Hindlimb muscle (tissue), 1 donor: ENCODE results near the gene ZNF593. TPM values are rescaled to one million over a fixed set of nuclear protein-coding genes. Genes with fewer than 3 reads are reported as not detected.

Experiments used
- DNase-seq: peaks from one replicate; pipeline ENCODE4 v3.0.0-alpha.2; 2013
- polyA plus RNA-seq: library from polyadenylated mRNA; unstranded; fragments of 120-200 nt; gene quantifications from one replicate; pipeline ENCODE4 v1.2.1, GENCODE V29; 2013; ENCODE audit not compliant: insufficient read length

Gene ZNF593
- polyA plus RNA-seq, 1 donor, result 17.3 TPM

DNA sequence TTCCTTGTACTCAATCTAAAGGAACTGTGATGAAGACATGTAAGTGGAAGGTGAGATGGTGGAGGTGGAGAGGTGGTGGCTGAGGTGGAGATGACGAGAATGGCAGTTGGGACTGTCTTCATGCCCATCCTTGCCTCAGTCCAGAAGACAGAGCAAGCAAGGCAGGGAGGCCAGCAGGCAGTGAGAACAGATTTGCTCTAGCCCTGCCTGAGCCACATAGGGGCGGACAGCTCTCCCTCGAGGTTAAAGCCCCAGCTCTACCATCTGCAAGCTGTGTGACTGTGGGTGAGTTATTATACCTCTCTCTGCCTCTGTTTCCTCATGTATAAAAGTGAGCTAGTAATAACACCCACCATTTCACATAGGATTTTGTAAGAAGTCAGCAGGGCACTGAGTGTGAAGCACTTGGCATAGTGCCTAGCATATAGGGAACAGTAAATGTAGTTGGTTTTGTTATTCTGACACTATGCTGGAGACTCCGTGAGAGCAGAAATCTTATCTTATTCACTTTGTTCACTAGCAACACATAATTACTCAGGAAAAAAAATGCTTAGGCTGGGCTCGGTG is 15.7 kb upstream of the ZNF593 start:
- no peak for DNase-seq

DNA sequence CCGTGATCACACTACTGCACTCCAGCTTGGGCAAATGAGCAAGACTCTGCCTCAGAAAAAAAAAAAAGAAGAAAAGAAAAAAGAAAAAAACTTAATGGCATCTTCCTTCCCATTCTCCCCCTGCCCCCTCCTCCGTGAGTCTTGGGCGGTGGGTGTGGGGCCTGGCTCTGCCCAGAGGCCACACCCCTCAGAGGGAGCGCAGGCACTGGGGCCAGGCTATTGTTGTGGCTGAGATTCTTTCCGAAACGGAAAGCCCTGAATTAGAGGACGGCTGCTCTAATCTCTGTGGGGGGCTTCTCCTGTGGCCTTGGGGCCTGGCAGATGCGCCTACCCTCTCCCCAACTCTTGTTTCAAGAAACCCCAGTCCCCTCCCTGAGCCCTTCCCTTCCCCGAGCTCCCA is 15.0 kb upstream of the ZNF593 start:
- DNase-seq, result no peak

DNA sequence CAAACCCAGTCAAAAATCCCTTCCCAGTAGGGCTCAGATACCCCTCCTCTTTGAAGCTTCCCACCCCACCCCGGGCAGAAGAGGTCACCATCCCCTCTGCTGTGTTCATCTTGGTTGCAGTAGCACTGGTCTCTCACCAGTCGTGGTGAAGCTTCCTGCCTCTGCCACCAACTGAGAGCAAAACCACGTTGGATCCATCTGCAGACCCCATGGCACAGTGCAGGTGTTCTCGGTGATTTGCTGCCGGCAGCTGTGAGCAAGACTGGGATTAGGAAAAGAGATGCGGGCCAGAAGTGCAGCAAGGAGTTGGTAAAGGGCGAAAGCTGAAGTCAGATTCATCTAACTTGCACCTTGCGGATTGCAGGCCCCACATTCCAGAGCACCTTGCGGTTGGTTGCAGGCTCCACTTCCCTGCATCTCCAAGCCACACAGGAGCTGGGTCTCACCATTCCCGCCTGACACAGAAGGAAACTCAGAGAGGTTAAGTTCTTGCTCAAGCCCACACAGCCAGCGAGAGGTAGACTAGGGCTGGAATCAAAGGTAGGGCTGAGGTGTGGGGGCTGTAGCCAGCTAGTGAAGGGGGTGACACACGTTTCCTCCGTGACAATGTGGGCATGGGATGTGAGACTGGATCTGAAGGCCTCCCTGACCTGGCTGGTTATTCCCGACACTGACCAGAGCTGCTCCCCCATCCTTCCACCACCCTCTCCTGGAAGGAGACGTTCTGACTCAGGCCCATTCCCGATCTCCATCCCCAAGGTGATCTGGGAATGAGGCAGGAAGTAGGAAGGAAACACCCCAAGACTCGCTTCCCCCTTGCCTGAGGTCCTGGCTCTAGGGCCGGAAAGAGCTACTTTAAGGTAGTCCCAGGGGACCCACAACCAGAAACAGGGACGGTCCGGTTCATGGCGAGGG is 14.1 kb upstream of the ZNF593 start:
- DNase-seq, result no peak

DNA sequence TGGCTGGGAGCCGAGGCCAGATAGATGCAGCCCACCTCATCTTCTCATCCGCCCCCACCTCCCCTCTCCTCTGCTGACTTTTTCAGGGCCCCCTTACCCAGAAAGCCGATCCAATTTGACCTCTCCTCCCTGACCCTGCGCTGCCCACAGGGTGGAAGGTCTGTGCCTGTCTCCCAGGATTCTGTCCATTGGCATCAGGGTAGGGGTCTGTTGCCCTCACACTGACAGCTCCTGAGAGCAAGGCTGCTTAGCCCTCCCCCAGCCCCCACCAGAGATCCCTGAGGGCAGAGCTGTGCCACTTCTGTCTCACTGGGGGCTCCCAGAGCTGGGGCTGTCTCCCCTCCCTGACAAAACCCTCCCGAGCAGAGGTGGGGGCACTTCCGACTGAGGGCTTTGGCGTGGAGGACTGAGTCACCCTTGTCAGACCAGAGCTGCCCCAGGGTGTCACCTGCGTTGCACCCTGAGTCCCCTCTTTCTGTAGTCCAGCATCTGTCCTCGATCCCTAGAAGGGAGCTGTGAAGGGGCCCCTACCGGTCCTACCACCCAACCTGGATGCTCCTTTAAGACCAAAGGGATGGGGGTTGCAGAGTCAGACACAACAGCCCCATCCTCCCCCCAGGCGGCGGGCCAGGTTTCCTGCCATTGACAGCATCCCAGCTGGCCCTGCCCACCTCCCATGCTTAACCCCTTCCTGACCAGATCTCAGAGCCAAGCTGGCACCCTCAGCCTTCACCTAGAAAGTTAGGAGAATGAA is 13.2 kb upstream of the ZNF593 start:
- DNase-seq, result no peak

DNA sequence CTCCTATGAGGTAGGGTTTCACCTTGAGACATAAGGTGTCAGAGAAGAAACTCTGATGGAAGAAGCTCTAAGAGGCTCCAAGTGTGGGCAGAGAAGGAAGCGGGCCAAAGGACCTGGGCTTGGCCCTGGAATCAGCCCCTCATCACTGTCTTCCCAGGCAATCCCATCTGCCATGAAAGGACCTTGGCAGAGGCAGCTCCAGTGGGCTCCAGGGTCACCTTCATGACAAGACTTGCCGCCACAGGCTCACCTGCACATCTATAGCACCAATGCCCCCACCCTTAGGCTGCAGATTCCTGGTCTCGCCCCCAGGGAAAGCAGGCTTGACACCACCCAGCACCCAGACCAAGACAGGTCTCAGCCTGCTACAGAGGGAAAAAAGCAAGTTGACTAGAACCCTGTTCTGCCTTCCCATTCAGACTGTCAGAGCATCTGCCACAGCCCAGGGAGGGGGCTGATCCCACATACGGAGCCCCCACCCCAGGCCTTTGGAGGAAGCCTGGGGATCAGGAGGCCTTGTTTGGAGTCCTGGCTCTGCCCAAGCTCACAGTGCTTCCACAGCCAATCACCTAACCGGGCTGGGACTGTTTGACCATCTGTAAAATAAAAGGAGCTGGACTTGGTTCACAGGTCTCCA is 11.3 kb upstream of the ZNF593 start:
- no peak for DNase-seq

DNA sequence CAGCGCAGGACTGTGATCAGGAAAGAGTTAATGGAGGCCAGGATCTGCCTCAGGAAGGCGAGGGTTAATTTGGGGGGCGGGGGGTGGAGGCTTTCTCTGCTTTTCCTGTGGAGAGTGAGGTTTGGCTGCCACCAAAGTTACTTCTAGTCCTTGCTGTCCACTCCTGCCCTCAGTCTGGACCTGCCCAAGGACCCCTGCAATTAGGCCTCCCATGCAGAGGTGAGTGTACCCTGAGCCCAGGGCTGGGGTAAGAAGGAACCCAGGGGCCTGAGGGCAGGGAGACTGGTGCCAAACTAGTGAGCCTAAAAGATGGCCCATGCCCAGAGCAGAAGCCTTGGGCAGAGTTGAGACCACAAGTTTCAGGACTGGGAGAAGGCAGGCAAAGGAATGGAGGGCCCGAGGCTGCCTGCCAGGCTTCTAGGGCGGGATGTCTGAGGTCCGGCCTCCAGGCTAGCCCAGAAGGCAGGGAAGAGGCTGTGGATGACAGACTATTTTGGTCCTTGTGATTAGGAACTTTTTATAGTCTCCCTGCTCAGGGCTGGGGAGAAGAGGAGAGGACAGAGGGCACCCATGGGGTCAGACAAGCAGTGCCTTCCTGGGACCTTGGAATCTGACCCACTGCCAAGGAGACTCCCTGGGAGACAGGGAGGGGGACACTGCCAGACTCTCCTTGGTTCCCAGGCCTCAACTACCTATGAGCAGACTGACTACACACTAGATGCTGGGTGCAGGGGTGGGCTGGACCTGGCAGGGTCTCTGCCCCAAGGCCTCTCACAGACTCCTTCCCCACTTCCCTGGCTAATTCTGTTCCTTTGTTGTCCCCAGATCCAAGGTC is 10.6 kb upstream of the ZNF593 start, which contains the start of gene FAM110D:
FAM110D (plus strand) TSS at position 172 of the 835 bp plus-strand sequence. CDS start 2,213 bp downstream, outside the sequence.
- no peak for DNase-seq

DNA sequence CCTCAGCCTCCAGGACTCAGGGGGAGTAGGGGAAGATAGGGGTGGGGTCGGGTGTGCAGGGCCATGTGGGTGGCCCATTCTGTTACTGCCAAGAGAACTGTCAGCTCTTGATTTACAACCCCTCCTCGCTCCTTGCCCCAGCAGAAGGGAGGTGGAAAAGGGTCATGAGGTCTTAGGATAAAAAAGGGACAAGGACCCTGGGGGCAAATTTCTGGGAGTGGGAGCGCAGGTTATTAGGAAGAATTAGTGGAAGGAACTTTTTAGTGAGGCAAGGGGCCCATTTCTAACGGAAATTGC is 10.0 kb upstream of the ZNF593 start:
- no peak for DNase-seq

DNA sequence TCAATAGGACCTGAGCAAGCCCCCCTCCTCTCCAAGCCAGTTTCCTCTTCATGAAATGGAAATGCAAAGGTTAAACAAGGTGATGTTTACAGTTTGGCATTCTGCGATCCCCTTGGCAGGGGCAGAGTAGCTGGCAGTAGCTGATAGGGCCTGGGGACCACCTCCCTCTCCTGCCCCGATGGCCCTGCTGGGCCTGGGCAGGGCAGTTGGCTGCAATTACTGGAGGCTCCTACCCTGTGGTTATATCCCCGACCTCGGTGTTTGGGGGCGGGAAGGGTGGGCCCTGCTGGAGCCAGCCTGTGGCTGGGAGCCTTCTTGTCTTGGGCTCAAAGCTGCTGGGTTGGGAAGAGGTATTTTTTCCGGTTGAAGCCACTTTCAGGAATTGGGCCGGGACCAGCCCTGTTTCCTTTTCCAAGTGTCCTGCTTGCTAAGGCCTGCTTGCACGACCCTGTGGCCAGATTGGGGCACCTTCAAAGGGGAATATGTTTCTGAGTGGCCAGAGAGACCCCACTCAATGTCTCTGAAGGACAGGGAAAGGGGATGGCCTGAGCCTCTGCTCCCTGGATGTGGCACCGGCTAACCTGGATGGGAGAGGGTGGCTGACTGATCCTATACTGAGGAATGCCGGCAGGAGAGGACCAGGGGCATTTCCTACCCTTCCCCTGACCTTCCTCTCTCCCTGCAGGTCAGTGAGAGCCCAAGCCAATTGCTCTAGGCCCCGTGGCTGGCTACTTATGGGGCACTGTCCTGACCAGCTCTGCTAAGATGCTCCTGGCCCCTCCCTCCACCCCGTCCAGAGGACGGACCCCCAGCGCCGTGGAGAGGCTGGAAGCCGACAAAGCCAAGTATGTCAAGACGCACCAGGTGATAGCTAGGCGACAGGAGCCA is 8.9 kb upstream of the ZNF593 start:
- no peak for DNase-seq

DNA sequence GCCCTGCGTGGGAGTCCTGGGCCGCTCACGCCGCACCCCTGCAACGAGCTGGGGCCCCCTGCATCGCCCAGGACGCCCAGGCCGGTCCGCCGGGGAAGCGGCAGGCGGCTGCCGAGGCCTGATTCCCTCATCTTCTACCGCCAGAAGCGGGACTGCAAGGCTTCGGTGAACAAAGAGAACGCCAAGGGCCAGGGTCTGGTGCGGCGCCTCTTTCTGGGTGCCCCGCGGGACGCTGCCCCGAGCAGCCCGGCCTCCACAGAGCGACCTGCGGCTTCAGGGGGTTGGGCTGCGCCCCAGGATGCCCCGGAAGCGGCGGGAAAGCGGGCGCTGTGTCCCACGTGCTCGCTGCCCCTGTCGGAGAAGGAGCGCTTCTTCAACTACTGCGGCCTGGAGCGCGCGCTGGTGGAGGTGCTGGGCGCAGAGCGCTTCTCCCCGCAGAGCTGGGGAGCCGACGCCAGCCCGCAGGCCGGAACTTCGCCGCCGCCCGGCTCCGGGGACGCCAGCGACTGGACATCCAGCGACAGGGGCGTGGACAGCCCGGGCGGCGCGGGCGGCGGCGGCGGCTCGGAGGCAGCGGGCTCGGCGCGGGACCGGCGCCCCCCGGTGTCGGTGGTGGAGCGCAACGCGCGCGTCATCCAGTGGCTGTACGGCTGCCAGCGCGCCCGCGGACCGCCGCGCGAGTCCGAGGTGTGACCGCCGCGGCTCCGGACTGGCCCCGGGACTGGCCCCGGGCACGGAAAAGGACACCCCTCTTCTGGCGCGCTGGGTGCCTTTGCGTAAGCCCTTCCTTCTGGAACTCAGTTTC is 8.1 kb upstream of the ZNF593 start:
- DNase-seq, result peak; percentile 66

DNA sequence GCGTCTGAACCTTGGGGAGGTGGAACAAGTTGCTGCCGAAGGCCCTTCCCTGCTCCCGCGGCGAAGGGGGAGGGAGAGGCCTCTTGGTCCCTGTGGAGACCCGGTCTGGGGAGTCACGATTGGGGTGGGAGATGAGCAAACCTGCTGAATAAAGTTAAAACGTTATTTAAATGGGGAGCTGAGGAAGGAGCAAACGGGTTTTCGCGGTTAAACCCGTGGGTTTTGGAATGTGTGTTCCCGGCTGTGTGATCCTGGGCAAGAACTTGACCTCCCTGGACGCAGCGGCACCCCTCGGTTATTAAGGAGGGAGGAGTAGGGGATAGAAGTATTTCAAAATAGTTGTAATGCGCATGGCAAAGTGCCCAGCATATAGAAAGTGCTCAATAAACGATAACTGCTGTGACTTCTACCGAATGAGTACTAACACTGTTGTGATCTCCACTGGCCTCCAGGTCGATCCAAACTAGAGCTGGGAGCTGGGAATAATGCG is 7.4 kb upstream of the ZNF593 start:
- no peak for DNase-seq

DNA sequence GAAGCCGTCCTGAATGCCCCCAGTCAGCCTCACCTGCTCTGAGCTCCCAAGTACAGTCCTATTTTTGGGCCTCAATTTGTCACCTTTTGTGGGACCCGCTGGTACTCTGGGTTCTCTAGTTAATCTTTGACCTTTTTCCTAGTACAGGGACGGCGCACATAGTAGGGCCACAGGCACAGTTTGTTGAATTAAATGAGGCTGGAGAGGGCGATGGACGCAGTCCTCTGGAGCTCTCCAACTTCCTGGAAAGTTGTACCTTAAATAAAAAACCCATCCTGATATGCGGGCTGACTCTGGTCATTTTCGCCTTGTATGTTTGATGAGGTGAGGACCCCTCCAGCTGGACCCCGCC is 6.0 kb upstream of the ZNF593 start:
- no peak for DNase-seq

DNA sequence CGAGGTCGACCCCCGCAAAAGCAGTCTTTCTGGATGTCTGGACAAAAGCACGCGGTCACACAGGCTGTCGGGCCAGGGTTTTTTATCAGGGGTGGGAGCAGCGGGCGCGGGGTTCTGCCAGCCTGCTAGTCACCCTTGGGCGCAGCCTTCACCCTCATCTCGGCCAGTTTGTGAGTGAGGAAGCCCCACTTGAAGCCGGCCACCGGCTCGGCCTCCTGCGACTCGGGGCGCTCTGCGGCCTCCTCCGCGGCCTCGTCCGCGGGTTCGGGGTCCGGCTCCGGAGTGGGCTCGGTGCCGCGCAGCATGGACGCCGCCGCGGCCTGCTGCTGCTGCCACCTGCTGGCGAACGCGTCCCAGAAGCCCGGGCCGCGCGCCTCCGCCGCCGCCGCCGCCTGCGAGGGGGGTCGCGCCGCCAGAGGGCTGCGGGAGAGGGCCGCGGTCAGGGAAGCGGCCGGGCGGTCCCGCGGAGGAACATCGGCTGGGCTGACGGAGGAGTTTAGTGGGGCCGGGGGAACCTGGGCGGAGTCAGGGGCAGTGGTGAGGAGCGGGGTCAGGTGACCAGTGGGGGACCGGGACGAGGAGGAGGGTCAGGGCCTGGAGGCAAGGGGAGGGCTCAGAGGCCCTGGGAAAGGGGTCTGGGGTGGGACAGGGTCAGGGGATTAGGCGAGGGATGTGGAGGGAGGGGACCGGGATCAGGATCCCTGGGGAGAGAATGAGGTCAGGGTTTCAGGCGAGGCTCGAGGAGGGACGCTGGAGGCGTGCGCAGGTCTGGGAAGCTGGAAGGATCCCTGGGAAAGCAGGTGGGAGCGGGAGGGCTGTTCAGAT is 5.5 kb upstream of the ZNF593 start:
- peak; percentile 55 for DNase-seq

DNA sequence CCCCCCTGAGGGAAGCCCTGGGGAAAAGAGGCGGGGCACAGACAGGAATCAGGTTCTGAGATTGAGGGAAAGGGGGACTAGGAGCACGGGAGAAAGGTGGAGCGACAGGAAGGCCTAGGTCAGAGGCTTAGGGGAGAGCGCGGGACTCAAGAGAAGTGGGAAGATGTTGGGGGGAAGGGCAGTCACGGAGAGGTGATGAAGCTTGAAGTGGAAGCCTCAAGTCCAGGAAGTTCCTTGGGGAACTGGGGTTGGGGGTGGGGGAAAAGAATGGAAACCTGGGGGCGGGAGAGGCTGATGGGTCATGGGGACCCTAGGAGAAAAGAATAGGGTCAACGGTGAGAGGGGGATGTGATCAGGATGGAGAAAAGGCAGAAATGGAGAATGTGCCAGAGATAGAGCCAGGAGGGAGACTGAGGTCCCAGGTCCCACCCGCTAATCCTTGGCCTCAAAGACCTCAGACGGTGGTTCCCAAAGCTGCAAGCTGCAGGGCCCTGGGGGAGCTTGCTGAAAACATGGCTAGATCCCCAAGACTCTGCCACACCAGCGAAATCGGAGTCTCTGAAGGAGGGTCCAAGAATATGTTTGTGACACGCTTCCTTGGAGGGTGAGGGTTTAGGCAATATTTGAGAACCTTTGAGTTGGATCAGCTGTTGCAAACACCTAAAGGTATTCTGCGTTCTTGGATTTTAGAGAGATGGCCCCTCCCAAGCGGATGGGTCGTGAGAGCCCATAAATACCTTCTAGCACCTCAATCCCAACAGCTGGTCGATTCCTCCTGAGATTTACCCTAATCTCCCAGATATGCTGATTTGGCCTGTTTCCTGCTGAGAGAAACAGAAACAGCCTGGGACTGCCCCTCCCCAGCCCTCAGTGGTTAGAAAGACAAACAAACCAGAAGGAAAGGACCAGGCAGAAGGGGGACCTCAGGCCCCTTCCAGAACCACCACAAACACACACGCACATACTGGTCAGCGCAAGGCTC is 4.6 kb upstream of the ZNF593 start:
- no peak for DNase-seq

DNA sequence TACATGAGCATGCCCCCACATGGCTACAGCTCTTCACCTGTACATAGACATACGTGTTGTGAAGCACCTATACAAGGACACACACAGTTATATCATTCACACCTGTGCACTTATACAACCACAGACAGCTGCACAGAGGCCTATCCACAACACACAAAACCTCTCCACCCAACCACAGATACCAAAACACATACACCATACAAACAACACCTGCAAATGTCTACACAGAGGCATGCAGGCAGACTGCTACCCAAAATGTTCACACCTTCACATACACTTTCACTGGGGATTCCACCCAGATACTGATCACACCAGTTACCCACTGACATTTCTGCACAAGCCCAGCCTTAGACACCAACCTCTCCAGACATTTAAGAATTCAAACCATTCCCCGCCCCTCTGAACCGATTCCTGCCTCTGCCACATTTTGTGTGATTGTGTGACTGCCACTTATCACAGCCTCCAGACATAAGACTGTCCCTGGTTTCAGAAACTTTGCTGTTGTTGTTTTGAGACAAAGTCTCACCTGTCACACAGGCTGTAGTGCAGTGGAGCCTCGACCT is 2.9 kb upstream of the ZNF593 start:
- DNase-seq, result no peak

DNA sequence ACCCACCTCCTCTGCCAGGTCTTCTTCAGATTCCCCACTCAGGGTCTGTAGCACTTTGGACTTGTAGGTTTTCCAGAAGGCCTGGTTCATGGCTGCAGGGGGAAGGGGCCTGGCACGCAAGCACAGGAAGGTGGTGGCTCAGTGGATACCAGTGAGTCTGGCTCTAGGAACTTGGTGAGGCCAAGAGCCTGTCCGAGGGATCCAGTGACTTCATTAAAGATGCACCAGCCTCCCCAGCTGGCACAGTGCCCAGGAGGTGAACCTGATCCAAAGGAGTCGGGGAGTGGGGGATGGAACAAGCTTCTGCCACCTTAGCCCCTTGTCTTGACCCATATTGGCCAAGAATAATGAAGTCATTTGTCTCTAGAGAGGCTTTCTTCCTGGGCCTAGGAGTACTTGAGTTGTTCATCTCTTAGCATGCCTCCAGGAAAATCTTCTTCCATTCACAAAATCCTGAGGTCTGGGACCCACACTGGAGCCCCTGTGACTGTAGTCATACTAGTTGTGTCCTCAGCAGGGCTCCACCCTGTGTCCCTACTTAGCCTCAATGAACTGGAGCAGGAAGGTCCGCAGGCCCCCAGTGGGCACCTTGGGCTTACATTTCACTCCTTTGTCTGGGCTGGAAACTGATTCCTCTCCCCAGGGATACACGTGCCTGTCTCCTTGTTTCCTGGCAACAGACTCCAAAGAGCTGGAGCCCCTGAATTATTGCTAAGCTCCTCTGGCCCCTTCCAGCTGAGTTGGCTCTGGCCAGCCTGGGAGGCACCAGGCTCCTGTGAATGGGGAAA is 1.1 kb upstream of the ZNF593 start, which contains the start of gene C1orf232:
C1orf232 (minus strand) TSS at position 554 of the 788 bp plus-strand sequence; CDS start at position 90, 464 bp downstream.
- no peak for DNase-seq

DNA sequence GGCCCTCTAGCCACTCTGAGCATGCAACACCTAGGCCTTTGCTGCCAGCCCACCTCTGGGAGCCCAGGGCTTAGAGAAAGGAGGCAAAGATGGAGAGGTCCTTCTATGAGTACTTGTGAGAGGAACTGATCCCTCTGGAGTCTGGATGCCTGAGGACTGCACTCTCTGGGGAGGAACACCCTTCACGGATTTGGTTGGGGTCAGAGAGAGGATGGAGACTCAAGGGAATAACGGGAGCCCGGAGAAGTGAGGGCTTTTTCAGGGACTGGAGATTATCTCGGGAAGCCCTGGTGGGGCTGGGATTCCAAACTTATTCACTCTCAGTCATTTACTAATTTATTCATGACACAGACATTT is 532 bp upstream of the ZNF593 start:
- no peak for DNase-seq

DNA sequence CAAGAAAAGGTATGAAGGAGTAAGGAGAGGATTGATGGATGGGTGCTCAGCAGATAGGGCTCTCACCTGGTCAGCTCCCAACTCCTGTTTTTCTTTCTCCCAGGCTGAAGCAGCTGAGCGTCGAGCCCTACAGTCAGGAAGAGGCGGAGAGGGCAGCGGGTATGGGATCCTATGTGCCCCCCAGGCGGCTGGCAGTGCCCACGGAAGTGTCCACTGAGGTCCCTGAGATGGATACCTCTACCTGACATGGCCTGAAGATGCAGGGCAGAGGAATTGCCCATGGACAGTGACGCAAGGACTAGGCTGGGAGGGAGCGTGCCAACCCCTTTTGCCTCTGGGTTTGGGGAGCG is 739 bp downstream of the ZNF593 start:
- no peak for DNase-seq
